GM18873 (cell line): ENCODE results near the gene DOCK3.

Experiments used
- ATAC-seq: cut with Tn5 transposase; IDR thresholded peaks from one replicate; pipeline ENCODE4 v1.9.1; 2021; ENCODE audit warnings: mild to moderate bottlenecking, moderate library complexity, moderate number of reproducible peaks; ENCODE audit not compliant: unreplicated experiment, low FRiP score

DOCK3 gene

DNA sequence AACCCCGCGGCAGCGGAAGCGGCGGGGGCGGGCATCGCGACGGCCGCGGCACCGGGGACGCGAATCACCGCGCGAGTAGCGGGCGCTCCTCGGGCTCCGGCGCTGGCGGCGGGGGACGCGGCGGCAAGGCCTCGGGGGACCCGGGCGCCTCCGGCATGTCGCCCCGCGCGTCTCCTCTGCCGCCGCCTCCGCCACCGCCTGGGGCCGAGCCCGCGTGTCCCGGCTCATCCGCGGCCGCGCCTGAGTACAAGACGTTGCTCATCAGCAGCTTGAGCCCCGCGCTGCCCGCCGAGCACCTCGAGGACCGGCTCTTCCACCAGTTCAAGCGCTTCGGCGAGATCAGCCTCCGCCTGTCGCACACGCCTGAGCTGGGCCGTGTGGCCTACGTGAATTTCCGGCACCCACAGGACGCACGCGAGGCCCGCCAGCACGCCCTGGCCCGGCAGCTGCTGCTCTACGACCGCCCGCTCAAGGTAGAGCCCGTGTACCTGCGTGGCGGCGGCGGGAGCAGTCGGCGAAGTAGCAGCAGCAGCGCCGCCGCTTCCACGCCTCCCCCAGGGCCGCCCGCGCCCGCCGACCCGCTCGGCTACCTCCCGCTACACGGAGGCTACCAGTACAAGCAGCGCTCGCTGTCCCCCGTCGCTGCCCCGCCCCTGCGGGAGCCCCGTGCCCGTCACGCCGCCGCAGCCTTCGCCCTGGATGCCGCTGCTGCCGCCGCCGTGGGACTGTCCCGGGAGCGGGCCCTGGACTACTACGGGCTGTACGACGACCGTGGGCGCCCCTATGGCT, 717.0 kb downstream of the DOCK3 start:
- no peak for ATAC-seq

DNA sequence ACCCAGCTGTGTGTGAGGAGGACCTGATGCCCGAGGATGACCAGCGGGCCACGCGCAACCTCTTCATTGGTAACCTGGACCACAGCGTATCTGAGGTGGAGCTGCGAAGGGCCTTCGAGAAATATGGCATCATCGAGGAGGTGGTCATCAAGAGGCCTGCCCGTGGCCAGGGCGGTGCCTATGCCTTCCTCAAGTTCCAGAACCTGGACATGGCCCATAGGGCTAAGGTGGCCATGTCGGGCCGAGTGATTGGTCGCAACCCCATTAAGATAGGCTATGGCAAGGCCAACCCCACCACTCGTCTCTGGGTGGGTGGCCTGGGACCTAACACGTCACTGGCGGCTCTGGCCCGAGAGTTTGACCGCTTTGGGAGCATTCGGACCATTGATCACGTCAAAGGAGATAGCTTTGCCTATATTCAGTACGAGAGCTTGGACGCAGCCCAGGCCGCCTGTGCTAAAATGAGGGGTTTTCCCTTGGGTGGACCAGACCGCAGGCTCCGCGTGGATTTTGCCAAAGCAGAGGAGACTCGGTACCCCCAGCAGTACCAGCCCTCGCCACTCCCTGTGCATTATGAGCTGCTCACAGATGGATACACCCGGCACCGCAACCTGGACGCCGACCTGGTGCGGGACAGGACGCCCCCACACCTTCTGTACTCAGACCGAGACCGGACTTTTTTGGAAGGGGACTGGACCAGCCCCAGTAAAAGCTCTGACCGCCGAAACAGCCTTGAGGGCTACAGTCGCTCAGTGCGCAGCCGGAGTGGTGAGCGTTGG, 717.8 kb downstream of the DOCK3 start:
- no peak for ATAC-seq

DNA sequence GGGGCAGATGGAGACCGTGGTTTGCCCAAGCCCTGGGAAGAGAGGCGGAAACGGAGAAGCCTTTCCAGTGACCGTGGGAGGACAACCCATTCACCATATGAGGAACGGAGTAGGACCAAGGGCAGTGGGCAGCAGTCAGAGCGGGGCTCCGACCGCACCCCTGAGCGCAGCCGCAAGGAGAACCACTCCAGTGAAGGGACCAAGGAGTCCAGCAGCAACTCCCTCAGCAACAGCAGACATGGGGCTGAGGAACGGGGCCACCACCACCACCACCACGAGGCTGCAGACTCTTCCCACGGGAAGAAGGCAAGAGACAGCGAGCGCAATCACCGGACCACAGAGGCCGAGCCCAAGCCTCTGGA, 718.4 kb downstream of the DOCK3 start:
- no peak for ATAC-seq

DNA sequence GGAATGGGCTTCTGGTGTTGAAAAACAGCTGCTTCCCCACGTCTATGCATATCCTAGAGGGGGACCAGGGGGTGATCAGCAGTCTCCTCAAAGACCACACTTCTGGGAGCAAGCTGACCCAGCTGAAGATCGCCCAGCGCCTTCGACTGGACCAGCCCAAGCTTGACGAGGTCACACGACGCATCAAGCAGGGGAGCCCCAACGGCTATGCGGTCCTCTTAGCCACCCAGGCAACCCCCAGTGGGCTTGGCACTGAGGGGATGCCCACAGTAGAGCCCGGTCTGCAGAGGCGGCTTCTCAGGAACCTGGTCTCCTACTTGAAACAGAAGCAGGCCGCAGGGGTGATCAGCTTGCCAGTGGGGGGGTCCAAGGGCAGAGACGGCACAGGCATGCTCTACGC, 718.8 kb downstream of the DOCK3 start:
- ATAC-seq: no peak

DNA sequence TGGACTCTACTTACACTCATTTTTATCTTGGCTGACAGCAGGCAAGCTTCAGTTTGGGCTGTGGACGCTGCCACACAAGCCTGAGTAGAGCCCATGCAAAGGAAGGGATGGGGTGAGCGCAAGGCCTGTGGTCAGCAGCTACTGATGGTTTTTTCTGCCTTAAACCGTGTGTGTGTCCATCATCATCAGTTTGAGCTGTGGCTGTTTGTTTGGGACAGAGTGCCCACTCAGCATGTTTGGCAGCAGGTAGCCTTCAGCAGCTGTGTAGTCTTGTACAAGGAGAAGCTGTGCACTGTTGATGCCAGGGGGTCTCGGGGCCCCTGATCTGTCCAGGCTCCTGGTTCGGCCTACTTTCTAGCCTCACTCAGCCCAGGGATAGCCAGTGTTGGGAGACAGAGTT, 719.8 kb downstream of the DOCK3 start:
- no peak for ATAC-seq

DNA sequence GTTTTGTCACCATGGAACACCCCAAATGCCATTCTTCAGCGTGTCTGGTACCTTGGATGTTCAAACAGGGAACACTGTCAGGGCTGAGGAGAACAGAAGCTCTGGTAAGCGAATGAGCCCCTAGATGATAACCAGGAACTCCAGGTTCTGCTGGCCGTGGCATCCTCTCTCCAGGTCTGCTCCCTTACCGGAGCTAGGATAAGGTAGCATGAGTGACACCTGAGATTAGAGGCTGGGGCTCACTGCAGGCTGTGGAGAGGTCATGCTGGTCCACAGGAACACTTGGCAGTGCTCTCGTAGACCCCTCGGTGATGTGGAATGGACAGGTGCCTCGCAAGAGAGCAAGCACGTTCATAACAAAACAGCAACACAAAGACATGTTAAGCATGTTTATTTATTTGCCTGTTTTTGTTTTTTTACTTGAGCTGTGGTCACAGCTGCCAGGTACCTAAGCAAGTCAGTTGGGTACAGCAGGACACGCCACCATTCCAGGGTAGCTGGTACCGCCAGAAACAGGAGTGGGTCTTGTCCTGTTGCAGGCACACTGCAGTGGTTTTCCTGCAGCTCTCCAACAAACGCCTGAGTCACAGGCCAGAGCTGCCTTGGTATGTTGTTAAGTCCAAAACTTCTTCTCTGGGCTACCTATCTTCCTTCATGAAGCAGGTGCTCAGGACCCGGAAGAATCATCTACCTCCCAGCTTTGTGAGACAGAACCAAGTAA, 720.9 kb downstream of the DOCK3 start:
- ATAC-seq: no peak

DNA sequence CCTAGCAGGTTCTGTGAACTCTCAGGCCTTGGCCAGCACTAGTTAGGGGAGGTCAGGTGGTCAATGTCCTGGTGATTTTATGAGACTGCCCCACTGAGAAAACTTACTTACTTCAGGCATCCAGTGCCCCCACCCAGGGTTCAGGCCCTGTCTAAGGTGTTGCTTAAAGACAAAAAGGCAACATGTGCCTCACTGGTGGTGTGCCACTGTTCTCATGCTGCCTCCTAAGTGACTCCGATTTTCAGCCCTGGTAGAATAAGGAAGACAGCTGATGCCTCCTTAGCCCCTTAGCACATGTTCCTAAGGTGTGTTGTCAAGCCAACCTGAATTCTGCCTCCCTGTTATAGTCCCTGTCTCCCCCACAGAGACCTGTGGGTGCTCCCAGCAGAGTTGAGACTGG, 721.7 kb downstream of the DOCK3 start:
- ATAC-seq: no peak

DNA sequence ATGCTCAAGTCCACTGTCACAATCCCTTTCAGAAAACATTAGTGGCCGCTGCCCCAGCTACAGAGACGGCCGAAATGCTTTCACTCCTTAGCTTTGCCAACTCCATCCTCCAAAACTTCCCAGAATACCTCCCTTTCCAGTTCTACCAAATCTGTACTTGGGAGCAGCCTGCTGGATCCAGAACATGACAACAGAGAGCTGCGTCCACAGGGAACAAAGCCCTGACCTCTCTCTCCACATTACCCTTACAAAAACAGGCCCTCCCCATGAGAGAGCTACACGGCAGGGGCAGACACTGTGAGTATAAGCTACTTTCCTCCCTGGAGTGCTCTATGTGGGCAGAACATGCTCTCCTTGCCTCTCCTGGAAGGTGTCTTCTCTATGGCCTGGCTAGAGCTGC, 722.7 kb downstream of the DOCK3 start:
- ATAC-seq: no peak

DNA sequence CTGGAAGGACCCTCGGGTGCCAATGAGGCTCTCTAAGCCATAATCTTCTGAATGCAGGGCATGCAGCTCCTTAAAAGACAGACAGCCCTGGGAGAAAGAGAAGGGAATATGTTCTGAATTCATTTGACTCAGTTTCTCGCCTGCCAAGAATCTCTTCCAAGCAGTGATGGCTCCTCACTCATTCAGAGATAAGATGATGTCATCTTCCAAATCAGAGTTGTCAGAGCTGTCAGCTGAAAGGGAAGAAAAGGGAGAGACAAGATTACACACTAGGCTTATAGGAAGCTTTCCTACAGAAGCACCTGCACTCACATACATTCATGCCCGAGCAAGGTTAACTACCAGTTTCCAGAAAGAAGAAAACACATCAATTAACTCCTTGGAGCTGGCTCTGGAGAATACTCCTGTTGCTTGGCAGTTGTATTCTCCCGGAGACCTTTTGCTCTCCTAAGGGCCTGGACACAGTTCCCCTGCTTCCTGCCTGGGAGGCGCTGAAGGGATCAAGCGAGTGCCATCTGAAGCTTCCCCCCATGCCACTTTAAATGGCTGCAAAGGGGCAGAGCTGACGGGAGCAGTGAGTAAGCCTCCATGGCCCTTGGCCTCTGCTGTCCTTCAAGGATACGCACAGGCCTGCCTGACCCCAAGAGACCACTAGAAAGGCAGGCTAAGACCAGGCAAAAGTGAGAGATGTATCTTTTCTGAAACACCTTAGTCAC, 724.0 kb downstream of the DOCK3 start:
- no peak for ATAC-seq

DNA sequence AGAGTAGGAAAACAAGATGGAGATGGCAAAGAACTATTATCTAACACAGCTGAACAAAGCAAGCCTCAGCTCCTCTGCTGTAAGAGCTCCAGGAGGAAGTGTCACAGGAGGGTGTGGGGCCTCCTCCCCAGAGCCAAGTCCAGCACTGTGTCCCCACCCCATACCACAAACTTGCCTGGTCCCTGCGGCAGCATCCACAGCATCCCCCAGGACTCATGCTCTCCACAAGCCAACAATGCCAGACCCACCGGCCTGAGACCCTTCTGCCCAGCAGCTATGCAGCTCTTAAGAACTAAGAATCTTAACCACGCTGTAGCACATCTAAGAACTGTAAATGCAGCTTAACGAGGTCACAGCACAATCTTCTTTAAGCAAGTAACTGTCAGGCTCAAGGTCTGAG, 725.4 kb downstream of the DOCK3 start:
- no peak for ATAC-seq

DNA sequence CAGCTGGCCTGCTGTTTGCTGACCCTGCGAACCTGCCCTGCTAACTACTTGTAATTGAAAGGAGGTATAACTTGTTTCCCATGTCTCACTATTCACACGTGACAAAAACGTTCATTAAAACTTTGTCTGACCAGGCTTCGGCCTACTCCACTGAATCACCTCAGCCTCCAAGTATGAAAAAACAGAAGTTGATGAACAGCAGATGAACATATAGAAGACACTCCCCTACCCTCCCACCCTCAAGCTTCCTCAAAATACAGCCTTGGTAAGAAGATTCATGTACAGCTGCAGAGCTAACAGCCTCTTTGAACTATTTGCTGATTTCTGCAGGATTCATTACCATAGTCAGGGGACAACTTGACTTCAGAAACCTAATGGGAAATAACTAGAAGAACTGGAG, 727.0 kb downstream of the DOCK3 start:
- ATAC-seq: no peak

DNA sequence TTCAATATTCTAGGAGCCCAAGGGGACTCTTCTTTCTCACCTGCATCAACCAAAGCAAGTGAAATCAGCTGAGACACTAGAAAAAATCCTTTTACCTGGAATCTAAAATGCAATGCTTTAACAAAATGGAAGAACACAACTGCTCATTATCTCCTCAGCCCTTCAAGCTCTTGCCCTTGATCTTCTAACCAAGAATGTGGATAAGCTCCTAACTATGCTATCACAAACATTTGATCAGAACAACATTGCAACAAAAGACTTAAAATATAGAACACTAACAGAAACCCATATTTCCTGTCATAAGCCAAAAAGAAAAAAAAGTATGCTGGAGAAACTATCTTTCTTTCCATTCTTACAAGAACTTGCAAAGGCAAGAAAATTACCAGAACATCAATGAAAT, 728.9 kb downstream of the DOCK3 start:
- no peak for ATAC-seq

DNA sequence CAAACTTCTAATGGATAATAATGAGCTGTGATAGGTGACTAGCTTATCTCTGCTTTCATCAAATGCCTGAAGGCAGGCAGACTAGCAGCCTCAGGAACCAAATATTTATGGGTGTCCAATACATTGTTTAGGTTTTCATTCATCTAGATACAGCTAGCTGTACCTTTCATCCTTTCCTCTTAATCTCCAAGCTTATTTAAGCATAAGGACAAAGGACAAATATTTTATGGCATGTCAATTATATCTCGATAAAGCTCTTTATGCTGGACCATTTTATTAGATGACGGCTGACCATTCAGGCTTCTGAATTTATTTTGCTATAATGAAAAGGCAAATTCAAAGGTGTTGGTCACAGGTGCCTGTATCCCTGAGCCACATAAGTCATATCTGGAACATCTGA, 733.3 kb downstream of the DOCK3 start:
- no peak for ATAC-seq

DNA sequence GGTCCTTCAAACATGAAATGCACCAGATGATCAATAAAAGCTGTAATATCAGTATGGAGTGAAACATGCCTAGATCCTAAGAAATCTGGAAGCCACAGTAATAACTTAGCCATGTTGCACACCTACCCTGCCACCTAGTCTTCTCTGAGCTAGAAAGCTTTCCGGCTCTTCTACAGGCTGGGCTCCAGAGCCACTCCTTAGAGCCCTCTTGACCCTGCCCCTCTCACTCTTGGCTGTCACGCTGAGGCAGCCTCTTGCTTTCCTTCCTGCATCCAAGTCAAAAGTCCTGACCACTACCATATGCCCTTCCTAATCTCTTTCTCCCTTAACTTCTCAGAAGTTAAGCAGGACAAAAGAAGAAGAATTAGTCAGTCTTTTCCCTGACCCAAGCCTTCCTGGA, 734.1 kb downstream of the DOCK3 start:
- no peak for ATAC-seq

DNA sequence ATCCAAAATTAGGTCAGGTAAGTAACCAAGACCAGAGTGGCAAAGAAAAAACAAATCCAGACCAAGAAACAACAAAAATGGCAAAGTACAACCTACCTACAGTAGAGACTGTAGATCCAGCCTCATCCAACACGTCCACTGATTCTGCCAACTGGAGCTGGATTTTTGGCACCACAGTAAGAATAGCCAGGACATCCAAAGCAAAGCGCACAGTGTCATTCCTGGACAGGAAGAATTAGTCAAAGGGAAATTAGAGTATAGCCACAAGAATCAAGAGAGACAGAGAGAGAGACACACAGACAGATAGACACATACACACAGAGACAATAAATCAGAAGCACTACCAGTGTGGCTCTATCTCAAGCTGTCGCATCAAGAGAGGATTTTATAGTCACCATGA, 747.5 kb downstream of the DOCK3 start:
- no peak for ATAC-seq

DNA sequence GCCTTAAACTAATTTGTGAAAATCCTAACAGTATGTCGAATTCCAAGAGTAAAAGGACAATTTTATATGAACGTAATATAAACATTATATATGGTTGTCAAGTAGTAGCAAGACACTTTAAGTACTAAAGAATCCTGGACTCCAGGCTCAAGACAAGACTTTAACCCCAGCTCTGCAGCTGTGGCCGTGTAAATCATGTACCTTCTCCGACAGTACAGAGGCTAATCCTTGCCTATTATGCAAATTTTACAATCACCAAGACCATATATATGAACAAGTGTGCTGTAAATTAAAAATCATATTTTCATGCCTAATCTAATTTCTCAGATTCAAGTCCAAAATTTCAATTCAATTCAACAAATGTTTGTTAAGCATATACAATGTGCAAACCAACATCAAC, 752.2 kb downstream of the DOCK3 start:
- no peak for ATAC-seq

DNA sequence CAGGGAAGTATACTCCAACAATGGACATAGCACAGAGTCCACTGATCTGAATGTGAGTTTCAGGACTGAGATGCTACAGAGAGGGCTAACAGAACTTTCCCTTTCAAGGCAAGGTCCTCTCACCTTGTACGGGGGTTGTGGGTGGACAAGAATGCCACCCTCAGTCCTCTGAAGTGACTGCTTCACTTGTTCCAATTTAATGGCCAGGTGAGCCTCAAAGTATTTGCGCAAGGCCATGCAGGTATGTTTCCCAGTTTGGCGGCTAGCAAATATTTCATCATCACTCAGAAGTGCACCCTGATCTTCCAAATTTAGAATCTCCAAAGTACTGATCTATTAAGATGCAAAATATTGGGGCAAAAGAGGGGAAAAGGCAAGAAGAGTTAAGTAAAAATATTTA, 754.4 kb downstream of the DOCK3 start:
- no peak for ATAC-seq
